Heart left ventricle (tissue), 13 donors: Measurements from ENCODE around the gene CCDC183.

ENCODE experiments used
- POLR2A ChIP-seq, 2 donors: fragments of 450-650 bp; IDR thresholded peaks; one replicate each; pipeline ENCODE4 v1.6.1; 2017; ENCODE audit warnings: antibody characterized with exemption in 2 of 2, mild to moderate bottlenecking in 2 of 2, moderate library complexity in 2 of 2
- TF ChIP-seq, protein P1 (sequence below), 12 donors: fragments of 200-600 bp; sonication (generic) in 4 of 12; IDR thresholded peaks; one replicate each; pipeline versions ENCODE4 v1.5.0 to v1.8.0; 2018 to 2022; ENCODE audit warnings: antibody characterized with exemption in 12 of 12, mild to moderate bottlenecking in 5 of 12
- donor health status: ischemic (EF 13 %, LVEDD 7.1; RV severe dilation, severe dysfunction).
- donor health status: DM: no; HTN: yes; CAD: no.
- donor health status: DM: no; HTN: no; CAD: no.
- donor health status: ischemic (EF 25% LVEDD 6.9; RV normal size, moderate dysfunction).
- donor health status: ischemic (EF 25% LVEDD 5.7; RV mildly dilated, moderate dysfunction).
- donor health status: ischemic (EF 35%, LVEDD 5.7; RV mildly dilated, moderate dysfunction).
- donor health status: nonischemic (EF 11% LVEDD 7.7; RV severe dilation, severe dysfunction).
- donor health status: DM: yes; HTN: yes; CAD: no.
- donor health status: PGD.
- donor health status: ischemic (EF 29% LVEDD 5.4; RV normal size, mild dysfunction).
- donor health status: nonischemic (EF 23%, LVEDD 6.1; RV moderate dilation, normal function).

DNA sequence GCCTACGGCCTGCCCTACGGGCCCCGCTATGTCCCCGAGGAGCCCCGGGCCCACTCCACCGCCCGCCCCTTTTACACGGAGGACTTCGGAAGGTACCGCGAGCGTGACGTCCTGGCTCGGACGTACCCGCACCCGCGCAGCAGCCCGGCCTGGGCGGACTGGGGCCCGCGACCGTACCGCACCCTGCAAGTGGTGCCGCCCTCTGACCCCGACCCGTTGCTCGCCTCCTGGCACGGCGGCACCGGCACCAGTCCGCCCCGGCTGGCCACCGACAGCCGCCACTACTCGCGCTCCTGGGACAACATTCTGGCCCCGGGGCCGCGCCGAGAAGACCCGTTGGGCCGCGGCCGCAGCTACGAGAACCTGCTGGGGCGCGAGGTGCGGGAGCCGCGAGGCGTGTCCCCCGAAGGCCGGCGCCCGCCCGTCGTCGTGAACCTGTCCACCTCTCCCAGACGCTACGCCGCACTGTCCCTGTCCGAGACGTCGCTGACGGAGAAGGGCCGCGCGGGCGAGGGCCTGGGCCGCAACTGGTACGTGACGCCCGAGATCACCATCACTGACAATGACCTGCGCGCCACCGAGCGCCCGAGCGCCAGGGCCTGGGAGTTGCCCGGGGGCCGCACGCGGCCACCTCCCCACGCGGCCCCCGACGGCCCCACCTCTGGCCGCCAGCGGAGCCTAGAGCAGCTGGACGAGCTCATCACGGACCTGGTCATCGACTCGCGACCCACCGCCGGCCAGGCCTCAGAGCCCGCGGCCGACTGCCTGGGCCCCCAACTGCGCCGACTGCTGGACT lies 49.5 kb downstream of the CCDC183 start:
- TF ChIP-seq, protein P1, sequence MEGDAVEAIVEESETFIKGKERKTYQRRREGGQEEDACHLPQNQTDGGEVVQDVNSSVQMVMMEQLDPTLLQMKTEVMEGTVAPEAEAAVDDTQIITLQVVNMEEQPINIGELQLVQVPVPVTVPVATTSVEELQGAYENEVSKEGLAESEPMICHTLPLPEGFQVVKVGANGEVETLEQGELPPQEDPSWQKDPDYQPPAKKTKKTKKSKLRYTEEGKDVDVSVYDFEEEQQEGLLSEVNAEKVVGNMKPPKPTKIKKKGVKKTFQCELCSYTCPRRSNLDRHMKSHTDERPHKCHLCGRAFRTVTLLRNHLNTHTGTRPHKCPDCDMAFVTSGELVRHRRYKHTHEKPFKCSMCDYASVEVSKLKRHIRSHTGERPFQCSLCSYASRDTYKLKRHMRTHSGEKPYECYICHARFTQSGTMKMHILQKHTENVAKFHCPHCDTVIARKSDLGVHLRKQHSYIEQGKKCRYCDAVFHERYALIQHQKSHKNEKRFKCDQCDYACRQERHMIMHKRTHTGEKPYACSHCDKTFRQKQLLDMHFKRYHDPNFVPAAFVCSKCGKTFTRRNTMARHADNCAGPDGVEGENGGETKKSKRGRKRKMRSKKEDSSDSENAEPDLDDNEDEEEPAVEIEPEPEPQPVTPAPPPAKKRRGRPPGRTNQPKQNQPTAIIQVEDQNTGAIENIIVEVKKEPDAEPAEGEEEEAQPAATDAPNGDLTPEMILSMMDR (IDR thresholded peaks at IDR 0.05), result no peak
- TF ChIP-seq POLR2A (IDR thresholded peaks at IDR 0.05), result no peak
